HEK293 (cell line): ENCODE data around the gene FERMT3.

Source experiments
- CTCF ChIA-PET: fragments of 350-600 bp; formaldehyde crosslinking; extraction: SDS; loops from one replicate; lab custom pipeline; 2021; ENCODE audit warnings: antibody characterized with exemption; lab: Yijun Ruan, JAX
- POLR2A ChIA-PET: fragments of 300-600 bp; formaldehyde crosslinking; extraction: SDS; loops from one replicate; lab custom pipeline; 2020; ENCODE audit warnings: antibody characterized with exemption, inconsistent platforms; lab: Yijun Ruan, JAX
- H3K27ac ChIP-seq: fragments of 200-500 bp; sonication (Bioruptor generic); 2 replicates; pipeline ENCODE4 v1.5.1; 2014; ENCODE audit warnings: low read depth, low read length, control low read depth, inconsistent platforms; ENCODE audit errors: extremely low read depth
- H3K36me3 ChIP-seq, 2 experiments: fragments of 200-500 bp in 1 of 2; sonication (Bioruptor generic) in 1 of 2; 1 replicate in 1 of 2; 2 replicates in 1 of 2; pipeline ENCODE4 v1.5.1; 2014 to 2017; ENCODE audit warnings: inconsistent platforms in 2 of 2, low read length in 2 of 2; ENCODE audit not compliant: control insufficient read depth in 2 of 2, insufficient read depth in 1 of 2
- H3K4me1 ChIP-seq: fragments of 200-500 bp; sonication (Bioruptor generic); 2 replicates; pipeline ENCODE4 v1.5.1; 2014; ENCODE audit warnings: mild to moderate bottlenecking, low read length, inconsistent platforms; ENCODE audit not compliant: control insufficient read depth, insufficient read depth
- H3K4me3 ChIP-seq: 2 replicates; pipeline ENCODE4 v1.5.1; 2011; ENCODE audit warnings: low read depth, mild to moderate bottlenecking, control low read depth, low read length, moderate library complexity
- H3K9me3 ChIP-seq: fragments of 200-500 bp; sonication (Bioruptor generic); 2 replicates; pipeline ENCODE4 v1.5.1; 2014; ENCODE audit warnings: low read depth, low read length, inconsistent platforms; ENCODE audit not compliant: control insufficient read depth, insufficient read depth
- AEBP2 ChIP-seq: fragments of 450-650 bp; formaldehyde crosslinking; IDR thresholded peaks from 2 replicates; pipeline ENCODE4 v1.5.1; 2016; ENCODE audit warnings: missing biosample characterization, missing genetic modification characterization, borderline replicate concordance
- HOXC10 ChIP-seq: sonication (generic); formaldehyde crosslinking; IDR thresholded peaks from 2 replicates; pipeline ENCODE4 v1.8.1; 2023; ENCODE audit warnings: mild to moderate bottlenecking, missing genetic modification reagents
- HOXD13 ChIP-seq: sonication (generic); formaldehyde crosslinking; IDR thresholded peaks from 2 replicates; pipeline ENCODE4 v1.8.0; 2022; ENCODE audit warnings: missing genetic modification reagents, borderline replicate concordance
- IKZF3 ChIP-seq: fragments of 450-650 bp; IDR thresholded peaks from 2 replicates; pipeline ENCODE4 v1.5.0; 2018; ENCODE audit warnings: missing biosample characterization, mild to moderate bottlenecking, missing genetic modification characterization, moderate library complexity
- TRIM28 ChIP-seq: IDR thresholded peaks from 2 replicates; pipeline ENCODE4 v1.6.1; 2011; ENCODE audit warnings: low read length, control low read depth, borderline replicate concordance
- YY1 ChIP-seq: fragments of 450-650 bp; formaldehyde crosslinking; IDR thresholded peaks from 2 replicates; pipeline ENCODE4 v1.5.1; 2018; ENCODE audit warnings: missing biosample characterization, missing genetic modification characterization
- YY2 ChIP-seq: fragments of 450-650 bp; formaldehyde crosslinking; IDR thresholded peaks from 2 replicates; pipeline ENCODE4 v1.5.1; 2016; ENCODE audit warnings: missing biosample characterization, missing genetic modification characterization
- ZFP41 ChIP-seq: fragments of 450-650 bp; formaldehyde crosslinking; IDR thresholded peaks from 2 replicates; pipeline ENCODE4 v1.5.1; 2016; ENCODE audit warnings: missing biosample characterization, missing genetic modification characterization, borderline replicate concordance
- ZFP69B ChIP-seq: fragments of 450-650 bp; formaldehyde crosslinking; IDR thresholded peaks from 2 replicates; pipeline ENCODE4 v1.5.1; 2016; ENCODE audit warnings: missing biosample characterization, missing genetic modification characterization
- ZNF174 ChIP-seq: fragments of 450-650 bp; formaldehyde crosslinking; IDR thresholded peaks from 2 replicates; pipeline ENCODE4 v1.5.0; 2017; ENCODE audit warnings: missing biosample characterization, mild to moderate bottlenecking, missing genetic modification characterization
- ZNF2 ChIP-seq: fragments of 450-650 bp; formaldehyde crosslinking; IDR thresholded peaks from 2 replicates; pipeline ENCODE4 v1.5.1; 2016; ENCODE audit warnings: missing biosample characterization, missing genetic modification characterization
- ZNF350 ChIP-seq: fragments of 450-650 bp; formaldehyde crosslinking; IDR thresholded peaks from 2 replicates; pipeline ENCODE4 v1.5.0; 2017; ENCODE audit warnings: missing biosample characterization, mild to moderate bottlenecking, missing genetic modification characterization
- ZNF354C ChIP-seq: fragments of 450-650 bp; formaldehyde crosslinking; IDR thresholded peaks from 2 replicates; pipeline ENCODE4 v1.5.1; 2016; ENCODE audit warnings: missing biosample characterization, missing genetic modification characterization, low read depth, borderline replicate concordance
- ZNF391 ChIP-seq: fragments of 450-650 bp; formaldehyde crosslinking; IDR thresholded peaks from 2 replicates; pipeline ENCODE4 v1.5.1; 2016; ENCODE audit warnings: low read depth, missing biosample characterization, missing genetic modification characterization, borderline replicate concordance
- ZNF48 ChIP-seq: fragments of 450-650 bp; formaldehyde crosslinking; IDR thresholded peaks from 2 replicates; pipeline ENCODE4 v1.5.1; 2016; ENCODE audit warnings: missing biosample characterization, missing genetic modification characterization
- ZNF530 ChIP-seq: fragments of 450-650 bp; formaldehyde crosslinking; IDR thresholded peaks from 2 replicates; pipeline ENCODE4 v1.5.1; 2016; ENCODE audit warnings: low read depth, missing biosample characterization, missing genetic modification characterization
- ZNF701 ChIP-seq: fragments of 450-650 bp; formaldehyde crosslinking; IDR thresholded peaks from 2 replicates; pipeline ENCODE4 v1.5.1; 2016; ENCODE audit warnings: missing biosample characterization, missing genetic modification characterization
- TF ChIP-seq, protein P1 (sequence below): fragments of 450-650 bp; formaldehyde crosslinking; IDR thresholded peaks from 2 replicates; pipeline ENCODE4 v1.5.1; 2017; ENCODE audit warnings: missing biosample characterization, missing genetic modification characterization
- TF ChIP-seq, protein P2 (sequence below): fragments of 450-650 bp; formaldehyde crosslinking; IDR thresholded peaks from 2 replicates; pipeline ENCODE4 v1.5.1; 2016; ENCODE audit warnings: missing biosample characterization, missing genetic modification characterization
- TF ChIP-seq, protein P3 (sequence below): fragments of 450-650 bp; formaldehyde crosslinking; IDR thresholded peaks from 2 replicates; pipeline ENCODE4 v1.5.1; 2016; ENCODE audit warnings: missing biosample characterization, missing genetic modification characterization
- TF ChIP-seq, protein P4 (sequence below): IDR thresholded peaks from 2 replicates; pipeline ENCODE4 v1.6.1; 2011; ENCODE audit warnings: mild to moderate bottlenecking, low read depth, low read length, borderline replicate concordance
- TF ChIP-seq, protein P5 (sequence below): fragments of 450-650 bp; formaldehyde crosslinking; IDR thresholded peaks from 2 replicates; pipeline ENCODE4 v1.5.1; 2016; ENCODE audit warnings: missing biosample characterization, missing genetic modification characterization

Gene FERMT3

GRCh38 chr11:64258356-64258755 lies 51.8 kb downstream of the FERMT3 start (continued):
- no peak for TF ChIP-seq ZNF354C
- no peak for TF ChIP-seq YY2 (tag by site-specific recombination)
- no peak for TF ChIP-seq ZNF350 (tag by site-specific recombination)
- no peak for TF ChIP-seq ZFP69B (tag by site-specific recombination)
- TF ChIP-seq, protein P1, sequence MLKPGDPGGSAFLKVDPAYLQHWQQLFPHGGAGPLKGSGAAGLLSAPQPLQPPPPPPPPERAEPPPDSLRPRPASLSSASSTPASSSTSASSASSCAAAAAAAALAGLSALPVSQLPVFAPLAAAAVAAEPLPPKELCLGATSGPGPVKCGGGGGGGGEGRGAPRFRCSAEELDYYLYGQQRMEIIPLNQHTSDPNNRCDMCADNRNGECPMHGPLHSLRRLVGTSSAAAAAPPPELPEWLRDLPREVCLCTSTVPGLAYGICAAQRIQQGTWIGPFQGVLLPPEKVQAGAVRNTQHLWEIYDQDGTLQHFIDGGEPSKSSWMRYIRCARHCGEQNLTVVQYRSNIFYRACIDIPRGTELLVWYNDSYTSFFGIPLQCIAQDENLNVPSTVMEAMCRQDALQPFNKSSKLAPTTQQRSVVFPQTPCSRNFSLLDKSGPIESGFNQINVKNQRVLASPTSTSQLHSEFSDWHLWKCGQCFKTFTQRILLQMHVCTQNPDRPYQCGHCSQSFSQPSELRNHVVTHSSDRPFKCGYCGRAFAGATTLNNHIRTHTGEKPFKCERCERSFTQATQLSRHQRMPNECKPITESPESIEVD (tag by site-specific recombination), result no peak
- TF ChIP-seq HOXC10 (CRISPR knock-in tag), result no peak
- TF ChIP-seq, protein P2, sequence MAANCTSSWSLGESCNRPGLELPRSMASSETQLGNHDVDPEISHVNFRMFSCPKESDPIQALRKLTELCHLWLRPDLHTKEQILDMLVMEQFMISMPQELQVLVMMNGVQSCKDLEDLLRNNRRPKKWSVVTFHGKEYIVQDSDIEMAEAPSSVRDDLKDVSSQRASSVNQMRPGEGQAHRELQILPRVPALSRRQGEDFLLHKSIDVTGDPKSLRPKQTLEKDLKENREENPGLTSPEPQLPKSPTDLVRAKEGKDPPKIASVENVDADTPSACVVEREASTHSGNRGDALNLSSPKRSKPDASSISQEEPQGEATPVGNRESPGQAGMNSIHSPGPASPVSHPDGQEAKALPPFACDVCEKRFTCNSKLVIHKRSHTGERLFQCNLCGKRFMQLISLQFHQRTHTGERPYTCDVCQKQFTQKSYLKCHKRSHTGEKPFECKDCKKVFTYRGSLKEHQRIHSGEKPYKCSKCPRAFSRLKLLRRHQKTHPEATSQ (tag by site-specific recombination), result no peak
- TF ChIP-seq TRIM28, result no peak
- TF ChIP-seq ZNF391 (tag by site-specific recombination), result no peak
- no peak for TF ChIP-seq AEBP2 (tag by site-specific recombination)
- TF ChIP-seq YY1 (tag by site-specific recombination), result no peak
- TF ChIP-seq ZNF530 (tag by site-specific recombination), result no peak
- no peak for TF ChIP-seq ZNF2 (tag by site-specific recombination)
- no peak for TF ChIP-seq ZNF48 (tag by site-specific recombination)
- TF ChIP-seq, protein P3, sequence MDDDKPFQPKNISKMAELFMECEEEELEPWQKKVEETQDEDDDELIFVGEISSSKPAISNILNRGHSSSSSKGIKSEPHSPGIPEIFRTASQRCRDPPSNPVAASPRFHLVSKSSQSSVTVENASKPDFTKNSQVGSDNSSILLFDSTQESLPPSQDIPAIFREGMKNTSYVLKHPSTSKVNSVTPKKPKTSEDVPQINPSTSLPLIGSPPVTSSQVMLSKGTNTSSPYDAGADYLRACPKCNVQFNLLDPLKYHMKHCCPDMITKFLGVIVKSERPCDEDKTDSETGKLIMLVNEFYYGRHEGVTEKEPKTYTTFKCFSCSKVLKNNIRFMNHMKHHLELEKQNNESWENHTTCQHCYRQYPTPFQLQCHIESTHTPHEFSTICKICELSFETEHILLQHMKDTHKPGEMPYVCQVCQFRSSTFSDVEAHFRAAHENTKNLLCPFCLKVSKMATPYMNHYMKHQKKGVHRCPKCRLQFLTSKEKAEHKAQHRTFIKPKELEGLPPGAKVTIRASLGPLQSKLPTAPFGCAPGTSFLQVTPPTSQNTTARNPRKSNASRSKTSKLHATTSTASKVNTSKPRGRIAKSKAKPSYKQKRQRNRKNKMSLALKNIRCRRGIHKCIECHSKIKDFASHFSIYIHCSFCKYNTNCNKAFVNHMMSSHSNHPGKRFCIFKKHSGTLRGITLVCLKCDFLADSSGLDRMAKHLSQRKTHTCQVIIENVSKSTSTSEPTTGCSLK, result no peak

GRCh38 chr11:64258946-64259532 lies 52.5 kb downstream of the FERMT3 start:
- Histone ChIP-seq H3K36me3 (peaks cover 0 to 83% of the 10 kb centered on the region in 2 experiments; a peak in 2 of 3 replicates), H3K4me1 (no peaks in the 10 kb centered on the region; the same call in 1 of the 2 replicates), H3K9me3 (no peaks in the 10 kb centered on the region), H3K4me3 (no peak overlapping the region), H3K27ac (no peak overlapping the region)
- ChIA-PET CTCF (interaction anchor here (0.7 kb wide), 1 partner anchor 1351 kb away, joined by 5 read pairs; no protein-coding TSS in a partner anchor), POLR2A (interaction anchor here (0.8 to 1.6 kb wide), 3 partner anchors 9 to 16 kb away, joined by 3 to 4 read pairs (median 4); no protein-coding TSS in a partner anchor)
- TF ChIP-seq, protein P3, result no peak
- TF ChIP-seq ZFP41 (tag by site-specific recombination) (no peak), IKZF3 (tag by site-specific recombination) (no peak), HOXD13 (CRISPR knock-in tag) (no peak), ZNF701 (tag by site-specific recombination) (no peak), ZNF174 (no peak)
- TF ChIP-seq, protein P4, sequence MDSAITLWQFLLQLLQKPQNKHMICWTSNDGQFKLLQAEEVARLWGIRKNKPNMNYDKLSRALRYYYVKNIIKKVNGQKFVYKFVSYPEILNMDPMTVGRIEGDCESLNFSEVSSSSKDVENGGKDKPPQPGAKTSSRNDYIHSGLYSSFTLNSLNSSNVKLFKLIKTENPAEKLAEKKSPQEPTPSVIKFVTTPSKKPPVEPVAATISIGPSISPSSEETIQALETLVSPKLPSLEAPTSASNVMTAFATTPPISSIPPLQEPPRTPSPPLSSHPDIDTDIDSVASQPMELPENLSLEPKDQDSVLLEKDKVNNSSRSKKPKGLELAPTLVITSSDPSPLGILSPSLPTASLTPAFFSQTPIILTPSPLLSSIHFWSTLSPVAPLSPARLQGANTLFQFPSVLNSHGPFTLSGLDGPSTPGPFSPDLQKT, result no peak
- TF ChIP-seq, protein P5, sequence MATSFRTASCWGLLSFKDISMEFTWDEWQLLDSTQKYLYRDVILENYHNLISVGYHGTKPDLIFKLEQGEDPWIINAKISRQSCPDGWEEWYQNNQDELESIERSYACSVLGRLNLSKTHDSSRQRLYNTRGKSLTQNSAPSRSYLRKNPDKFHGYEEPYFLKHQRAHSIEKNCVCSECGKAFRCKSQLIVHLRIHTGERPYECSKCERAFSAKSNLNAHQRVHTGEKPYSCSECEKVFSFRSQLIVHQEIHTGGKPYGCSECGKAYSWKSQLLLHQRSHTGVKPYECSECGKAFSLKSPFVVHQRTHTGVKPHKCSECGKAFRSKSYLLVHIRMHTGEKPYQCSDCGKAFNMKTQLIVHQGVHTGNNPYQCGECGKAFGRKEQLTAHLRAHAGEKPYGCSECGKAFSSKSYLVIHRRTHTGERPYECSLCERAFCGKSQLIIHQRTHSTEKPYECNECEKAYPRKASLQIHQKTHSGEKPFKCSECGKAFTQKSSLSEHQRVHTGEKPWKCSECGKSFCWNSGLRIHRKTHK, result no peak
